Activated CD4-positive, alpha-beta memory T cell treated with anti-CD3 and anti-CD28 coated beads for 36 hours (primary cell): ENCODE data around the gene SAMD14. TPM values are rescaled to one million over a fixed set of nuclear protein-coding genes. Genes with fewer than 3 reads are reported as not detected.

Experiments used
- CTCF ChIA-PET: fragments of 350-600 bp; sonication (Branson Sonifier 250); formaldehyde crosslinking; loops from one replicate; lab custom pipeline; 2021; ENCODE audit warnings: antibody characterized with exemption, inconsistent platforms; lab: Charles Lee
- POLR2A ChIA-PET: fragments of 350-600 bp; sonication (Branson Sonifier 250); formaldehyde crosslinking; loops from one replicate; lab custom pipeline; 2021; ENCODE audit warnings: antibody characterized with exemption; lab: Charles Lee
- DNase-seq: peaks from one replicate; pipeline ENCODE4 v3.0.0-alpha.2; 2020
- H3K27ac Mint-ChIP-seq: one replicate; pipeline ENCODE4 v1.8.0; 2021; ENCODE audit warnings: mixed read lengths
- H3K27me3 Mint-ChIP-seq: one replicate; pipeline ENCODE4 v1.8.0; 2021; ENCODE audit warnings: mixed read lengths
- H3K36me3 Mint-ChIP-seq: one replicate; pipeline ENCODE4 v1.8.0; 2021; ENCODE audit warnings: mixed read lengths
- H3K4me1 Mint-ChIP-seq: one replicate; pipeline ENCODE4 v1.8.0; 2021; ENCODE audit warnings: low read depth, mixed read lengths
- H3K4me3 Mint-ChIP-seq: one replicate; pipeline ENCODE4 v1.8.0; 2021; ENCODE audit warnings: mild to moderate bottlenecking, mixed read lengths
- H3K9me3 Mint-ChIP-seq: one replicate; pipeline ENCODE4 v1.8.0; 2021; ENCODE audit warnings: mixed read lengths
- intact Hi-C: fragments of 100-400 bp; cut with micrococcal nuclease; formaldehyde crosslinking; loops from one replicate; pipeline ENCODE4 v1.15.1; 2023
- total RNA-seq, 2 experiments: library from RNA; stranded (reverse); gene quantifications; one replicate each; pipeline ENCODE4 v1.2.3, GENCODE V29; 2021

The SAMD14 gene
- total RNA-seq, 2 experiments from 2014 or later, result 3.4 to 3.7 TPM

- H3K4me1 Mint-ChIP-seq, result peaks cover 21% of the 10 kb centered on the region
- no peak overlapping the region for H3K4me3 Mint-ChIP-seq
- no peaks in the 10 kb centered on the region for H3K27me3 Mint-ChIP-seq
- POLR2A ChIA-PET, result no interaction called here
- peaks cover 3% of the 10 kb centered on the region for H3K36me3 Mint-ChIP-seq
- no peak overlapping the region for H3K27ac Mint-ChIP-seq
- intact Hi-C loops, result no loop called here
- CTCF ChIA-PET, result interaction anchor here (0.8 to 3.4 kb wide), 4 partner anchors 11 to 71 kb away, joined by 3 to 24 read pairs (median 7); no protein-coding TSS in a partner anchor
- no peak for DNase-seq
- no peaks in the 10 kb centered on the region for H3K9me3 Mint-ChIP-seq
Measured at GRCh38 chr17:50097926-50098325, 32.0 kb downstream of the SAMD14 start.

- Mint-ChIP-seq H3K27me3 (no peaks in the 10 kb centered on the region), H3K4me3 (no peak overlapping the region), H3K27ac (no peak overlapping the region), H3K4me1 (peaks cover 21% of the 10 kb centered on the region), H3K36me3 (peaks cover 3% of the 10 kb centered on the region), H3K9me3 (no peaks in the 10 kb centered on the region)
- intact Hi-C loops, result no loop called here
- POLR2A ChIA-PET, result no interaction called here
- CTCF ChIA-PET, result interaction anchor here (1.4 to 3.4 kb wide), 3 partner anchors 10 to 20 kb away, joined by 5 to 24 read pairs (median 9); no protein-coding TSS in a partner anchor
- DNase-seq, result no peak
Measured at GRCh38 chr17:50097455-50097854, 32.5 kb downstream of the SAMD14 start.

- no peak overlapping the region for H3K27ac Mint-ChIP-seq
- intact Hi-C loops, result no loop called here
- POLR2A ChIA-PET, result no interaction called here
- H3K27me3 Mint-ChIP-seq, result no peaks in the 10 kb centered on the region
- no peak for DNase-seq
- CTCF ChIA-PET, result interaction anchor here (1.3 to 3.4 kb wide), 3 partner anchors 9 to 73 kb away, joined by 3 to 24 read pairs (median 9); no protein-coding TSS in a partner anchor
- peaks cover 21% of the 10 kb centered on the region for H3K4me1 Mint-ChIP-seq
- no peak overlapping the region for H3K4me3 Mint-ChIP-seq
- peaks cover 3% of the 10 kb centered on the region for H3K36me3 Mint-ChIP-seq
- no peaks in the 10 kb centered on the region for H3K9me3 Mint-ChIP-seq
Measured at GRCh38 chr17:50096758-50097157, 33.2 kb downstream of the SAMD14 start.

- intact Hi-C loops, result no loop called here
Measured at GRCh38 chr17:50096092-50096491, 33.9 kb downstream of the SAMD14 start.

GRCh38 chr17:50095626-50096037 is 34.3 kb downstream of the SAMD14 start:
- peaks cover 3% of the 10 kb centered on the region for H3K36me3 Mint-ChIP-seq
- POLR2A ChIA-PET, result no interaction called here
- DNase-seq, result no peak
- peaks cover 21% of the 10 kb centered on the region for H3K4me1 Mint-ChIP-seq
- no peaks in the 10 kb centered on the region for H3K9me3 Mint-ChIP-seq
- CTCF ChIA-PET, result interaction anchor here (1.3 to 4.0 kb wide), 4 partner anchors 8 to 202 kb away, joined by 3 to 40 read pairs (median 16); no protein-coding TSS in a partner anchor
- H3K4me3 Mint-ChIP-seq, result peak overlapping the region; percentile 82
- intact Hi-C loops, result loop anchor here (1.0 to 2.0 kb wide), 2 partner anchors 53 to 201 kb away; no protein-coding TSS in a partner anchor
- peak overlapping the region; percentile 83 for H3K27ac Mint-ChIP-seq
- no peaks in the 10 kb centered on the region for H3K27me3 Mint-ChIP-seq

More at GRCh38 chr17:50096092-50096491, 33.9 kb downstream of the SAMD14 start:
- no peaks in the 10 kb centered on the region for H3K9me3 Mint-ChIP-seq
- no peak for DNase-seq
- CTCF ChIA-PET, result interaction anchor here (1.3 to 3.4 kb wide), 3 partner anchors 9 to 74 kb away, joined by 3 to 24 read pairs (median 9); no protein-coding TSS in a partner anchor
- no peaks in the 10 kb centered on the region for H3K27me3 Mint-ChIP-seq
- H3K4me1 Mint-ChIP-seq, result peaks cover 21% of the 10 kb centered on the region
- H3K27ac Mint-ChIP-seq, result no peak overlapping the region
- POLR2A ChIA-PET, result no interaction called here
- H3K36me3 Mint-ChIP-seq, result peaks cover 3% of the 10 kb centered on the region
- H3K4me3 Mint-ChIP-seq, result peak overlapping the region; percentile 82

GRCh38 chr17:50094753-50095619 is 35.0 kb downstream of the SAMD14 start, which contains the start of gene PDK2:
PDK2 (plus strand) TSS chr17:50095351; CDS start chr17:50095436, 85 bp downstream.
- Mint-ChIP-seq H3K4me1 (peaks cover 17% of the 10 kb centered on the region), H3K9me3 (no peaks in the 10 kb centered on the region), H3K27me3 (no peaks in the 10 kb centered on the region), H3K27ac (peak within 1 kb of the TSS; percentile 83), H3K4me3 (peak within 1 kb of the TSS; percentile 82), H3K36me3 (peaks cover 2% of the 10 kb centered on the region)
- ChIA-PET CTCF (interaction anchor here (0.6 to 4.5 kb wide), 60 partner anchors 8 to 752 kb away, joined by 3 to 89 read pairs (median 6); partner anchors contain the start of genes COL1A1, DLX3, ITGA3 and SAMD14), POLR2A (interaction anchor here (1.2 kb wide), 1 partner anchor 39 kb away, joined by 5 read pairs; the partner anchor contains the start of gene ITGA3)
- intact Hi-C loops, result loop anchor here (1.0 to 5.0 kb wide), 4 partner anchors 53 to 202 kb away; partner anchors contain the start of gene TMEM92
- DNase-seq, result peak; percentile 97

- intact Hi-C loops, result loop anchor here (1.0 to 5.0 kb wide), 3 partner anchors 67 to 203 kb away; partner anchors contain the start of gene TMEM92
- peaks cover 3% of the 10 kb centered on the region for H3K36me3 Mint-ChIP-seq
- POLR2A ChIA-PET, result interaction anchor here (0.9 to 1.2 kb wide), 2 partner anchors 38 to 44 kb away, joined by 4 to 5 read pairs; partner anchors contain the start of gene ITGA3
Measured at GRCh38 chr17:50094243-50094752, 35.7 kb downstream of the SAMD14 start.

GRCh38 chr17:50093807-50094206 is 36.2 kb downstream of the SAMD14 start:
- no peak for DNase-seq
- no peaks in the 10 kb centered on the region for H3K9me3 Mint-ChIP-seq
- intact Hi-C loops, result loop anchor here (1.0 to 5.0 kb wide), 3 partner anchors 67 to 203 kb away; partner anchors contain the start of gene TMEM92
- ChIA-PET CTCF (interaction anchor here (1.0 to 4.5 kb wide), 51 partner anchors 9 to 446 kb away, joined by 3 to 89 read pairs (median 7); partner anchors contain the start of genes COL1A1, DLX3, ITGA3 and SAMD14), POLR2A (interaction anchor here (0.9 to 1.2 kb wide), 3 partner anchors 38 to 95 kb away, joined by 3 to 5 read pairs (median 4); partner anchors contain the start of gene ITGA3)
- no peaks in the 10 kb centered on the region for H3K27me3 Mint-ChIP-seq
- no peak overlapping the region for H3K27ac Mint-ChIP-seq
- H3K4me3 Mint-ChIP-seq, result peak overlapping the region; percentile 82
- peaks cover 13% of the 10 kb centered on the region for H3K4me1 Mint-ChIP-seq
- peaks cover 3% of the 10 kb centered on the region for H3K36me3 Mint-ChIP-seq

More at GRCh38 chr17:50094243-50094752, 35.7 kb downstream of the SAMD14 start:
- Mint-ChIP-seq H3K9me3 (no peaks in the 10 kb centered on the region), H3K27ac (peak overlapping the region; percentile 83), H3K4me3 (peak overlapping the region; percentile 82), H3K4me1 (peaks cover 13% of the 10 kb centered on the region), H3K27me3 (no peaks in the 10 kb centered on the region)
- DNase-seq, result peak; percentile 94
- CTCF ChIA-PET, result interaction anchor here (0.6 to 4.5 kb wide), 63 partner anchors 10 to 751 kb away, joined by 3 to 89 read pairs (median 6); partner anchors contain the start of genes COL1A1, DLX3, ITGA3 and SAMD14

- H3K27ac Mint-ChIP-seq, result no peak overlapping the region
- no peak overlapping the region for H3K4me3 Mint-ChIP-seq
- ChIA-PET CTCF (interaction anchor here (0.6 to 4.5 kb wide), 23 partner anchors 8 to 445 kb away, joined by 3 to 89 read pairs (median 15); partner anchors contain the start of genes COL1A1, DLX3, ITGA3 and SAMD14), POLR2A (interaction anchor here (0.9 kb wide), 1 partner anchor 94 kb away, joined by 3 read pairs; no protein-coding TSS in a partner anchor)
- H3K36me3 Mint-ChIP-seq, result peaks cover 3% of the 10 kb centered on the region
- peaks cover 13% of the 10 kb centered on the region for H3K4me1 Mint-ChIP-seq
- no peaks in the 10 kb centered on the region for H3K27me3 Mint-ChIP-seq
- no peaks in the 10 kb centered on the region for H3K9me3 Mint-ChIP-seq
- intact Hi-C loops, result loop anchor here (5.0 kb wide), 1 partner anchor 179 kb away; the partner anchor contains the start of gene TMEM92
- no peak for DNase-seq
Measured at GRCh38 chr17:50093246-50093645, 36.7 kb downstream of the SAMD14 start.

GRCh38 chr17:50091918-50092285 is 38.1 kb downstream of the SAMD14 start:
- Mint-ChIP-seq H3K4me3 (no peak overlapping the region), H3K9me3 (no peaks in the 10 kb centered on the region), H3K4me1 (peaks cover 13% of the 10 kb centered on the region), H3K27me3 (no peaks in the 10 kb centered on the region), H3K36me3 (peaks cover 3% of the 10 kb centered on the region), H3K27ac (no peak overlapping the region)
- ChIA-PET POLR2A (interaction anchor here (0.7 kb wide), 1 partner anchor 242 kb away, joined by 3 read pairs; no protein-coding TSS in a partner anchor), CTCF (interaction anchor here (0.6 to 4.5 kb wide), 10 partner anchors 13 to 905 kb away, joined by 3 to 89 read pairs (median 4); partner anchors contain the start of gene ITGA3)
- intact Hi-C loops, result loop anchor here (5.0 kb wide), 1 partner anchor 180 kb away; the partner anchor contains the start of gene TMEM92
- DNase-seq, result no peak
